Measurements from ENCODE around the gene UGGT1.

- no peak for TF ChIP-seq CTCF (conservative IDR thresholded peaks at IDR 0.05; ENCODE audit: low read length)
- TF ChIP-seq EZH2phosphoT487 (IDR thresholded peaks at IDR 0.05; ENCODE audit: borderline replicate concordance, low read depth, low read length), result no peak
Observed at GRCh38 chr2:128109243-128109642, 18.2 kb downstream of the UGGT1 start.

Data from OCI-LY7 (cell line).